HepG2 (cell line): ENCODE measurements around the gene PCGF2. TPM values are rescaled to one million over a fixed set of nuclear protein-coding genes. Genes with fewer than 3 reads are reported as not detected.

Experiments
- ATF2 ChIP-seq: sonication (generic); formaldehyde crosslinking; IDR thresholded peaks from 2 replicates; pipeline ENCODE4 v1.4.0; 2020; ENCODE audit warnings: missing genetic modification reagents
- BCL3 ChIP-seq: sonication (generic); formaldehyde crosslinking; IDR thresholded peaks from 2 replicates; pipeline ENCODE4 v1.5.1; 2020; ENCODE audit warnings: mild to moderate bottlenecking, missing genetic modification reagents, moderate library complexity
- NFKB2 ChIP-seq: sonication (generic); formaldehyde crosslinking; IDR thresholded peaks from 2 replicates; pipeline ENCODE4 v1.4.0; 2020; ENCODE audit warnings: missing genetic modification reagents, borderline replicate concordance
- PHF20 ChIP-seq: sonication (generic); formaldehyde crosslinking; IDR thresholded peaks from 2 replicates; pipeline ENCODE4 v1.5.0; 2020; ENCODE audit warnings: mild to moderate bottlenecking, missing genetic modification reagents
- RARA ChIP-seq: IDR thresholded peaks from 2 replicates; pipeline ENCODE4 v1.6.1; 2016; ENCODE audit warnings: missing genetic modification reagents, missing compliant biosample characterization
- SATB2 ChIP-seq: sonication (generic); formaldehyde crosslinking; IDR thresholded peaks from 2 replicates; pipeline ENCODE4 v1.5.0; 2020; ENCODE audit warnings: missing genetic modification reagents
- ZBED4 ChIP-seq: sonication (generic); formaldehyde crosslinking; IDR thresholded peaks from 2 replicates; pipeline ENCODE4 v1.4.0; 2020; ENCODE audit warnings: missing genetic modification reagents, borderline replicate concordance
- ZBTB49 ChIP-seq: sonication (generic); formaldehyde crosslinking; IDR thresholded peaks from 2 replicates; pipeline ENCODE4 v1.4.0; 2020; ENCODE audit warnings: missing genetic modification reagents, borderline replicate concordance
- ZBTB7A ChIP-seq: sonication (generic); formaldehyde crosslinking; IDR thresholded peaks from 2 replicates; pipeline ENCODE4 v1.8.0; 2022; ENCODE audit warnings: mild to moderate bottlenecking, missing genetic modification reagents
- ZNF296 ChIP-seq: sonication (generic); formaldehyde crosslinking; conservative IDR thresholded peaks from 2 replicates; pipeline ENCODE4 v1.5.0; 2020; ENCODE audit warnings: mild to moderate bottlenecking, missing genetic modification reagents
- ZNF329 ChIP-seq: sonication (generic); formaldehyde crosslinking; IDR thresholded peaks from 2 replicates; pipeline ENCODE4 v1.9.0; 2021; ENCODE audit warnings: low read depth, mild to moderate bottlenecking, missing genetic modification reagents
- polyA plus RNA-seq, 8 experiments: library from polyadenylated mRNA; depleted of rRNA in 3 of 8; stranded (reverse) in 7 of 8; unstranded in 1 of 8; fragments of >200 nt; fragmentation: Illumina TruSeq in 4 of 8; extraction: Trizol in 4 of 8; gene quantifications; 2 replicates each; pipeline versions ENCODE4 v1.2.1 to v1.2.3, GENCODE V29; 2011 to 2016; ENCODE audit warnings: low read depth in 4 of 8, missing spikeins in 1 of 8, mixed read lengths in 1 of 8; ENCODE audit not compliant: insufficient read depth in 1 of 8
- total RNA-seq, 5 experiments: library from RNA; depleted of rRNA; stranded (reverse); fragments of >200 nt; fragmentation: Illumina TruSeq; extraction: Trizol; gene quantifications; 2 replicates each; pipeline ENCODE4 v1.2.3, GENCODE V29; 2016; ENCODE audit warnings: low read depth in 1 of 5
- TF ChIP-seq, protein P1 (sequence below): sonication (generic); formaldehyde crosslinking; IDR thresholded peaks from 2 replicates; pipeline ENCODE4 v1.4.0; 2020; ENCODE audit warnings: missing genetic modification reagents; ENCODE audit errors: not compliant biosample characterization
- TF ChIP-seq, protein P2 (sequence below): IDR thresholded peaks from 2 replicates; pipeline ENCODE4 v1.6.1; 2016; ENCODE audit warnings: missing compliant biosample characterization, missing genetic modification reagents, borderline replicate concordance
- TF ChIP-seq, protein P3 (sequence below): sonication (generic); formaldehyde crosslinking; IDR thresholded peaks from 2 replicates; pipeline ENCODE4 v1.5.0; 2020; ENCODE audit warnings: missing genetic modification reagents

The PCGF2 gene
- total and polyA plus RNA-seq, 2 of the 13 experiments (the other 11 are each of a cell fraction or from before 2014, with no cell fraction given), result 11.6 to 29.4 TPM

- TF ChIP-seq ZBED4 (CRISPR knock-in tag) (peak; percentile 34; the same call in 1 of the 2 replicates), ZBTB7A (peak; percentile 85; the same call in 1 of the 2 replicates), ZNF329 (CRISPR knock-in tag) (peak; percentile 57; the same call in 1 of the 2 replicates), NFKB2 (CRISPR knock-in tag) (peak; percentile 29; the same call in 1 of the 2 replicates), ZBTB49 (CRISPR knock-in tag) (0 out of 2 replicates have a peak, but pooled peaks have one; percentile 43), SATB2 (CRISPR knock-in tag) (no peak), RARA (CRISPR knock-in tag) (peak; percentile 47), ZNF296 (CRISPR knock-in tag) (peak; percentile 69; the same call in 1 of the 2 replicates), ATF2 (CRISPR knock-in tag) (peak; percentile 67), BCL3 (CRISPR knock-in tag) (no peak; the same call in none of the 2 replicates), PHF20 (CRISPR knock-in tag) (peak; percentile 34; the same call in 1 of the 2 replicates)
- TF ChIP-seq, protein P1, sequence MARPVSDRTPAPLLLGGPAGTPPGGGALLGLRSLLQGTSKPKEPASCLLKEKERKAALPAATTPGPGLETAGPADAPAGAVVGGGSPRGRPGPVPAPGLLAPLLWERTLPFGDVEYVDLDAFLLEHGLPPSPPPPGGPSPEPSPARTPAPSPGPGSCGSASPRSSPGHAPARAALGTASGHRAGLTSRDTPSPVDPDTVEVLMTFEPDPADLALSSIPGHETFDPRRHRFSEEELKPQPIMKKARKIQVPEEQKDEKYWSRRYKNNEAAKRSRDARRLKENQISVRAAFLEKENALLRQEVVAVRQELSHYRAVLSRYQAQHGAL (CRISPR knock-in tag), result peak; percentile 58
- TF ChIP-seq, protein P2, sequence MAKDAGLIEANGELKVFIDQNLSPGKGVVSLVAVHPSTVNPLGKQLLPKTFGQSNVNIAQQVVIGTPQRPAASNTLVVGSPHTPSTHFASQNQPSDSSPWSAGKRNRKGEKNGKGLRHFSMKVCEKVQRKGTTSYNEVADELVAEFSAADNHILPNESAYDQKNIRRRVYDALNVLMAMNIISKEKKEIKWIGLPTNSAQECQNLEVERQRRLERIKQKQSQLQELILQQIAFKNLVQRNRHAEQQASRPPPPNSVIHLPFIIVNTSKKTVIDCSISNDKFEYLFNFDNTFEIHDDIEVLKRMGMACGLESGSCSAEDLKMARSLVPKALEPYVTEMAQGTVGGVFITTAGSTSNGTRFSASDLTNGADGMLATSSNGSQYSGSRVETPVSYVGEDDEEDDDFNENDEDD, result peak; percentile 59
- TF ChIP-seq, protein P3, sequence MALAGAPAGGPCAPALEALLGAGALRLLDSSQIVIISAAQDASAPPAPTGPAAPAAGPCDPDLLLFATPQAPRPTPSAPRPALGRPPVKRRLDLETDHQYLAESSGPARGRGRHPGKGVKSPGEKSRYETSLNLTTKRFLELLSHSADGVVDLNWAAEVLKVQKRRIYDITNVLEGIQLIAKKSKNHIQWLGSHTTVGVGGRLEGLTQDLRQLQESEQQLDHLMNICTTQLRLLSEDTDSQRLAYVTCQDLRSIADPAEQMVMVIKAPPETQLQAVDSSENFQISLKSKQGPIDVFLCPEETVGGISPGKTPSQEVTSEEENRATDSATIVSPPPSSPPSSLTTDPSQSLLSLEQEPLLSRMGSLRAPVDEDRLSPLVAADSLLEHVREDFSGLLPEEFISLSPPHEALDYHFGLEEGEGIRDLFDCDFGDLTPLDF (CRISPR knock-in tag), result 0 out of 2 replicates have a peak, but pooled peaks have one; percentile 27
These were observed 17.4 kb downstream of the PCGF2 start (continued) for GRCh38 chr17:38730526-38731379.
